Esophagus squamous epithelium (tissue), 5 donors: ENCODE measurements around the gene MAML3. TPM values are rescaled to one million over a fixed set of nuclear protein-coding genes. Genes with fewer than 3 reads are reported as not detected.

ENCODE experiments used
- DNase-seq: peaks from one replicate; lab custom pipeline; 2025; lab: John Stamatoyannopoulos, UW
- H3K27ac ChIP-seq, 4 donors: fragments of 200-600 bp; sonication (generic); one replicate each; pipeline ENCODE4 v1.5.1; 2016 to 2019; ENCODE audit warnings: mild to moderate bottlenecking in 1 of 4
- H3K27me3 ChIP-seq, 4 donors: fragments of 200-600 bp; sonication (generic); 1 replicate in 3 of 4; 2 replicates in 1 of 4; pipeline versions ENCODE4 v1.5.1 to v1.6.0; 2017 to 2021; ENCODE audit warnings: antibody characterized with exemption in 1 of 4
- H3K36me3 ChIP-seq, 3 donors: fragments of 200-600 bp; sonication (generic); one replicate each; pipeline ENCODE4 v1.5.1; 2016 to 2019
- H3K4me1 ChIP-seq, 3 donors: fragments of 200-600 bp; sonication (generic); one replicate each; pipeline ENCODE4 v1.5.1; 2017 to 2019
- H3K4me3 ChIP-seq, 4 donors: fragments of 200-600 bp; sonication (generic); 1 replicate in 3 of 4; 2 replicates in 1 of 4; pipeline ENCODE4 v1.5.1; 2016 to 2019; ENCODE audit warnings: mild to moderate bottlenecking in 2 of 4, moderate library complexity in 1 of 4
- H3K9me3 ChIP-seq, 3 donors: fragments of 200-600 bp; sonication (generic); one replicate each; pipeline ENCODE4 v1.5.1; 2016 to 2019
- CTCF ChIP-seq, 6 experiments: fragments of 450-650 bp in 4 of 6; fragments of 200-600 bp in 2 of 6; sonication (generic) in 2 of 6; IDR thresholded peaks; one replicate each; pipeline ENCODE4 v1.5.1; 2016 to 2019; ENCODE audit warnings: antibody characterized with exemption in 6 of 6, mild to moderate bottlenecking in 4 of 6, moderate library complexity in 4 of 6
- POLR2A ChIP-seq, 4 donors: fragments of 450-650 bp; IDR thresholded peaks; one replicate each; pipeline ENCODE4 v1.6.1; 2017; ENCODE audit warnings: antibody characterized with exemption in 4 of 4, mild to moderate bottlenecking in 4 of 4, moderate library complexity in 3 of 4
- WGBS, 2 donors: methylation state at CpG; one replicate each; pipeline ENCODE4 v1.1.5; 2018; 5-methylcytosine and 5-hydroxymethylcytosine counted together
- intact Hi-C: fragments of 100-400 bp; cut with DNase I; formaldehyde crosslinking; loops from one replicate; pipeline ENCODE4 v1.15.0; 2022
- total RNA-seq, 4 donors: library from RNA; depleted of rRNA; stranded (reverse); fragments of >200 nt; gene quantifications; one replicate each; pipeline ENCODE4 v1.1.0, GENCODE V29; 2016
- donor health status: DM: yes; HTN: yes; CAD: no.

MAML3 gene
- total RNA-seq, 4 donors from 2014 or later, result 6.9 to 14.2 (median 8.9) TPM

GRCh38 chr4:139756391-139757180 is 397.4 kb downstream of the MAML3 start:
- no peak for DNase-seq

GRCh38 chr4:139754938-139755337 is 399.0 kb downstream of the MAML3 start:
- intact Hi-C loops, result no loop called here
- Histone ChIP-seq H3K36me3 (no peaks in the 10 kb centered on the region), H3K27me3 (no peaks in the 10 kb centered on the region), H3K27ac (no peak overlapping the region), H3K9me3 (no peaks in the 10 kb centered on the region), H3K4me1 (no peaks in the 10 kb centered on the region), H3K4me3 (no peak overlapping the region)
- WGBS, 2 donors, result 86 to 91% methylated on average over 6 to 11 of the region's 12 CpGs
- no peak for DNase-seq
- TF ChIP-seq CTCF (IDR thresholded peaks at IDR 0.05), result no peak
- no peak for TF ChIP-seq POLR2A (IDR thresholded peaks at IDR 0.05)

More at GRCh38 chr4:139756391-139757180, 397.4 kb downstream of the MAML3 start:
- no peak for TF ChIP-seq CTCF (IDR thresholded peaks at IDR 0.05)
- no peak for TF ChIP-seq POLR2A (IDR thresholded peaks at IDR 0.05)
- H3K4me3 ChIP-seq, result no peak overlapping the region
- intact Hi-C loops, result no loop called here
- no peak overlapping the region for H3K27ac ChIP-seq
- H3K4me1 ChIP-seq, result peaks cover 0 to 1% (median 0%) of the 10 kb centered on the region in 3 donors
- no peaks in the 10 kb centered on the region for H3K36me3 ChIP-seq
- no peaks in the 10 kb centered on the region for H3K9me3 ChIP-seq
- H3K27me3 ChIP-seq, result no peaks in the 10 kb centered on the region
- 77 to 86% methylated on average over 10 of the region's 10 CpGs for WGBS, 2 donors

- WGBS, 2 donors, result 91 to 97% methylated on average over 3 of the region's 3 CpGs
- no peaks in the 10 kb centered on the region for H3K9me3 ChIP-seq
- H3K27ac ChIP-seq, result no peak overlapping the region
- no peak for DNase-seq
- H3K4me1 ChIP-seq, result no peaks in the 10 kb centered on the region
- intact Hi-C loops, result no loop called here
- no peaks in the 10 kb centered on the region for H3K36me3 ChIP-seq
- H3K27me3 ChIP-seq, result no peaks in the 10 kb centered on the region
- no peak overlapping the region for H3K4me3 ChIP-seq
- TF ChIP-seq CTCF (IDR thresholded peaks at IDR 0.05), result no peak
- no peak for TF ChIP-seq POLR2A (IDR thresholded peaks at IDR 0.05)
Measured at GRCh38 chr4:139753686-139754085, 400.3 kb downstream of the MAML3 start.

- Histone ChIP-seq H3K9me3 (no peaks in the 10 kb centered on the region), H3K4me3 (no peak overlapping the region), H3K27ac (no peak overlapping the region), H3K27me3 (no peaks in the 10 kb centered on the region), H3K36me3 (no peaks in the 10 kb centered on the region), H3K4me1 (no peaks in the 10 kb centered on the region)
- 88 to 91% methylated on average over 4 of the region's 4 CpGs for WGBS, 2 donors
- intact Hi-C loops, result no loop called here
- DNase-seq, result no peak
- no peak for TF ChIP-seq CTCF (IDR thresholded peaks at IDR 0.05)
- no peak for TF ChIP-seq POLR2A (IDR thresholded peaks at IDR 0.05)
Measured at GRCh38 chr4:139749835-139750498, 404.0 kb downstream of the MAML3 start.

GRCh38 chr4:139749338-139749737 is 404.6 kb downstream of the MAML3 start:
- intact Hi-C loops, result no loop called here
- TF ChIP-seq CTCF (IDR thresholded peaks at IDR 0.05), result no peak
- no peak for TF ChIP-seq POLR2A (IDR thresholded peaks at IDR 0.05)
- no peak overlapping the region for H3K27ac ChIP-seq
- DNase-seq, result no peak
- H3K36me3 ChIP-seq, result no peaks in the 10 kb centered on the region
- H3K4me1 ChIP-seq, result no peaks in the 10 kb centered on the region
- no peaks in the 10 kb centered on the region for H3K9me3 ChIP-seq
- 72 to 74% methylated on average over 6 of the region's 6 CpGs for WGBS, 2 donors
- H3K27me3 ChIP-seq, result no peaks in the 10 kb centered on the region
- H3K4me3 ChIP-seq, result no peak overlapping the region
